H1 (cell line): ENCODE results near the gene RSPH6A. TPM values are rescaled to one million over a fixed set of nuclear protein-coding genes. Genes with fewer than 3 reads are reported as not detected.

Source experiments
- CTCF ChIA-PET: fragments of 300-600 bp; sonication (Branson Sonifier 250); formaldehyde crosslinking; loops from one replicate; lab custom pipeline; 2021; ENCODE audit not compliant: partially characterized antibody; lab: Charles Lee
- POLR2A ChIA-PET: fragments of 300-600 bp; sonication (Branson Sonifier 250); formaldehyde crosslinking; loops from one replicate; lab custom pipeline; 2021; ENCODE audit warnings: inconsistent platforms; ENCODE audit not compliant: partially characterized antibody; lab: Charles Lee
- DNase-seq, 2 experiments: peaks; one replicate each; pipeline versions ENCODE4 v3.0.0 to v3.0.0-alpha.2; 2010 to 2022; ENCODE audit warnings: low spot score in 2 of 2, low read depth in 1 of 2, mixed read lengths in 1 of 2
- FAIRE-seq: peaks from 2 replicates; lab custom pipeline; 2011; peaks lifted over from hg19 to GRCh38; lab: Jason Lieb, UNC
- H2AFZ ChIP-seq: 2 replicates; pipeline ENCODE4 v1.8.1; 2012; ENCODE audit warnings: low read length, inconsistent platforms
- H2AK5ac ChIP-seq: 2 replicates; pipeline ENCODE4 v1.6.1; 2013; ENCODE audit warnings: low read depth, low read length
- H2BK120ac ChIP-seq: replicated peaks from 2 replicates; pipeline ENCODE3; 2013; ENCODE audit warnings: low read depth, low read length, inconsistent platforms
- H2BK12ac ChIP-seq: 2 replicates; pipeline ENCODE4 v1.6.1; 2013; ENCODE audit warnings: low read depth, low read length
- H2BK15ac ChIP-seq: 2 replicates; pipeline ENCODE4 v1.6.1; 2013; ENCODE audit warnings: low read length
- H2BK20ac ChIP-seq: 2 replicates; pipeline ENCODE4 v1.6.1; 2013; ENCODE audit warnings: low read length
- H2BK5ac ChIP-seq: 2 replicates; pipeline ENCODE4 v1.6.1; 2013; ENCODE audit warnings: low read depth, low read length
- H3K14ac ChIP-seq: 2 replicates; pipeline ENCODE4 v1.6.1; 2013; ENCODE audit warnings: inconsistent platforms; ENCODE audit not compliant: insufficient read length
- H3K18ac ChIP-seq: 2 replicates; pipeline ENCODE4 v1.6.1; 2013; ENCODE audit warnings: low read length; ENCODE audit errors: extremely low read depth
- H3K23ac ChIP-seq: 2 replicates; pipeline ENCODE4 v1.6.1; 2013; ENCODE audit warnings: inconsistent platforms; ENCODE audit not compliant: insufficient read length
- H3K23me2 ChIP-seq: 2 replicates; pipeline ENCODE4 v1.6.1; 2013; ENCODE audit warnings: low read depth, low read length
- H3K27ac ChIP-seq: 2 replicates; pipeline ENCODE4 v1.6.1; 2011; ENCODE audit warnings: low read depth, low read length, inconsistent platforms
- H3K27me3 ChIP-seq, 4 experiments: replicated peaks in 1 of 4; 1 replicate in 1 of 4; 2 replicates in 3 of 4; pipeline versions ENCODE4 v1.6.1 to v1.8.1; 2011 to 2013; ENCODE audit warnings: low read length in 3 of 4, mild to moderate bottlenecking in 3 of 4, inconsistent platforms in 2 of 4, mixed read lengths in 2 of 4, moderate library complexity in 1 of 4; ENCODE audit not compliant: control insufficient read depth in 3 of 4, insufficient read depth in 3 of 4; ENCODE audit errors: extremely low read depth in 1 of 4
- H3K36me3 ChIP-seq, 4 experiments: 2 replicates each; pipeline versions ENCODE4 v1.6.1 to v1.8.1; 2011 to 2013; ENCODE audit warnings: mild to moderate bottlenecking in 4 of 4, low read length in 3 of 4, moderate library complexity in 2 of 4, control low read depth in 1 of 4, inconsistent platforms in 1 of 4; ENCODE audit not compliant: insufficient read depth in 4 of 4, control insufficient read depth in 2 of 4
- H3K4ac ChIP-seq: replicated peaks from 2 replicates; pipeline ENCODE3; 2013; ENCODE audit warnings: low read length, low read depth, mixed read lengths, inconsistent platforms; ENCODE audit not compliant: insufficient read length
- H3K4me1 ChIP-seq, 4 experiments: replicated peaks in 1 of 4; 1 replicate in 1 of 4; 2 replicates in 3 of 4; pipeline versions ENCODE4 v1.6.1 to v1.8.1; 2011 to 2013; ENCODE audit warnings: low read length in 3 of 4, inconsistent platforms in 2 of 4, mixed read lengths in 1 of 4; ENCODE audit not compliant: insufficient read depth in 4 of 4, control insufficient read depth in 3 of 4
- H3K4me2 ChIP-seq, 2 experiments: 2 replicates each; pipeline versions ENCODE4 v1.6.1 to v1.8.1; 2011 to 2013; ENCODE audit warnings: low read depth in 2 of 2, low read length in 2 of 2, control low read depth in 1 of 2, inconsistent platforms in 1 of 2, mild to moderate bottlenecking in 1 of 2; ENCODE audit not compliant: insufficient read depth in 1 of 2
- H3K4me3 ChIP-seq, 4 experiments: fragments of 200-600, 300-600 bp in 1 of 4; sonication (generic), shearing (Covaris generic), sonication (Bioruptor Twin) in 1 of 4; 2 replicates each; pipeline versions ENCODE4 v1.5.1 to v1.8.1; 2011 to 2016; ENCODE audit warnings: low read length in 4 of 4, low read depth in 3 of 4, control low read depth in 2 of 4, inconsistent platforms in 2 of 4, mild to moderate bottlenecking in 2 of 4, mixed read lengths in 1 of 4, moderate library complexity in 1 of 4; ENCODE audit not compliant: insufficient read depth in 2 of 4; ENCODE audit errors: extremely low read depth in 1 of 4
- H3K56ac ChIP-seq: replicated peaks from 2 replicates; pipeline ENCODE3; 2013; ENCODE audit warnings: low read depth, mild to moderate bottlenecking, mixed read lengths, low read length, inconsistent platforms; ENCODE audit not compliant: insufficient read length
- H3K79me1 ChIP-seq: 2 replicates; pipeline ENCODE4 v1.6.1; 2013; ENCODE audit warnings: low read depth, low read length, control low read depth
- H3K79me2 ChIP-seq, 2 experiments: 2 replicates each; pipeline versions ENCODE4 v1.6.1 to v1.8.1; 2012 to 2013; ENCODE audit warnings: low read length in 2 of 2, mild to moderate bottlenecking in 2 of 2, inconsistent platforms in 1 of 2; ENCODE audit not compliant: insufficient read depth in 2 of 2, control insufficient read depth in 1 of 2
- H3K9ac ChIP-seq, 4 experiments: replicated peaks in 1 of 4; 1 replicate in 1 of 4; 2 replicates in 3 of 4; pipeline versions ENCODE4 v1.6.1 to v1.8.1; 2011 to 2013; ENCODE audit warnings: low read depth in 3 of 4, low read length in 3 of 4, control low read depth in 2 of 4, mild to moderate bottlenecking in 2 of 4, moderate library complexity in 2 of 4, inconsistent platforms in 1 of 4; ENCODE audit errors: extremely low read depth in 1 of 4
- H3K9me3 ChIP-seq, 2 experiments: 2 replicates each; pipeline versions ENCODE4 v1.6.1 to v1.8.1; 2012 to 2013; ENCODE audit warnings: mild to moderate bottlenecking in 2 of 2, moderate library complexity in 2 of 2, control low read depth in 1 of 2, inconsistent platforms in 1 of 2, low read depth in 1 of 2, low read length in 1 of 2, mixed read lengths in 1 of 2; ENCODE audit not compliant: insufficient read depth in 2 of 2
- H4K20me1 ChIP-seq, 2 experiments: replicated peaks in 1 of 2; 2 replicates each; pipeline versions ENCODE3 to v1.8.1; 2011 to 2013; ENCODE audit warnings: inconsistent platforms in 2 of 2, low read length in 2 of 2, mild to moderate bottlenecking in 1 of 2; ENCODE audit not compliant: insufficient read depth in 2 of 2, control insufficient read depth in 1 of 2
- H4K5ac ChIP-seq: 2 replicates; pipeline ENCODE4 v1.6.1; 2013; ENCODE audit warnings: low read length, low read depth, mixed read lengths, inconsistent platforms; ENCODE audit not compliant: insufficient read length
- H4K8ac ChIP-seq: 2 replicates; pipeline ENCODE4 v1.8.0; 2013; ENCODE audit warnings: mild to moderate bottlenecking, moderate library complexity, low read length, inconsistent platforms; ENCODE audit not compliant: insufficient read depth; ENCODE audit errors: extremely low read depth
- H4K91ac ChIP-seq: replicated peaks from 2 replicates; pipeline ENCODE3; 2013; ENCODE audit warnings: low read length, mixed read lengths, inconsistent platforms; ENCODE audit not compliant: insufficient read length
- SRF ChIP-seq: IDR thresholded peaks from 2 replicates; pipeline ENCODE4 v1.6.1; 2011; ENCODE audit warnings: mild to moderate bottlenecking, low read depth, low read length, moderate library complexity
- TEAD4 ChIP-seq: IDR thresholded peaks from 2 replicates; pipeline ENCODE4 v1.6.1; 2012; ENCODE audit warnings: low read depth, low read length, inconsistent platforms, mixed read lengths
- WGBS, 2 experiments: shearing (Covaris generic) in 1 of 2; methylation state at CpG; one replicate each; pipeline versions ENCODE4 v1.1.6 to v1.1.7; 2013 to 2015; ENCODE audit warnings: low lambda C conversion rate in 2 of 2, mixed read lengths in 2 of 2, inconsistent platforms in 1 of 2, low coverage in 1 of 2, missing lambda C conversion rate in 1 of 2; ENCODE audit not compliant: insufficient replicate concordance in 2 of 2, insufficient coverage in 1 of 2, insufficient read length in 1 of 2; ENCODE audit errors: extremely low coverage in 1 of 2, missing lambda C conversion rate in 1 of 2; 5-methylcytosine and 5-hydroxymethylcytosine counted together
- polyA plus RNA-seq, 7 experiments: library from polyadenylated mRNA; depleted of rRNA in 3 of 7; stranded (reverse) in 5 of 7; unstranded in 2 of 7; fragments of >200 nt in 5 of 7; fragments of 200-250 nt in 2 of 7; gene quantifications; 1 replicate in 5 of 7; 2 replicates in 1 of 7; 4 replicates in 1 of 7; pipeline versions ENCODE4 v1.2.1 to v1.2.3, GENCODE V29; 2011 to 2013; ENCODE audit warnings: missing spikeins in 2 of 7, mixed read lengths in 2 of 7
- total RNA-seq: library from RNA; stranded (reverse); fragmentation: NEBNext Ultra II Directional; extraction: Animal tissue kit (Norgen Biotek cat#: 25700); gene quantifications from 2 replicates; pipeline ENCODE4 v1.2.1, GENCODE V29; 2021

RSPH6A gene
- total and polyA plus RNA-seq, 2 of the 8 experiments (the other 6 are each of a cell fraction or from before 2014, with no cell fraction given) = 0.05 to 0.19 TPM

DNA sequence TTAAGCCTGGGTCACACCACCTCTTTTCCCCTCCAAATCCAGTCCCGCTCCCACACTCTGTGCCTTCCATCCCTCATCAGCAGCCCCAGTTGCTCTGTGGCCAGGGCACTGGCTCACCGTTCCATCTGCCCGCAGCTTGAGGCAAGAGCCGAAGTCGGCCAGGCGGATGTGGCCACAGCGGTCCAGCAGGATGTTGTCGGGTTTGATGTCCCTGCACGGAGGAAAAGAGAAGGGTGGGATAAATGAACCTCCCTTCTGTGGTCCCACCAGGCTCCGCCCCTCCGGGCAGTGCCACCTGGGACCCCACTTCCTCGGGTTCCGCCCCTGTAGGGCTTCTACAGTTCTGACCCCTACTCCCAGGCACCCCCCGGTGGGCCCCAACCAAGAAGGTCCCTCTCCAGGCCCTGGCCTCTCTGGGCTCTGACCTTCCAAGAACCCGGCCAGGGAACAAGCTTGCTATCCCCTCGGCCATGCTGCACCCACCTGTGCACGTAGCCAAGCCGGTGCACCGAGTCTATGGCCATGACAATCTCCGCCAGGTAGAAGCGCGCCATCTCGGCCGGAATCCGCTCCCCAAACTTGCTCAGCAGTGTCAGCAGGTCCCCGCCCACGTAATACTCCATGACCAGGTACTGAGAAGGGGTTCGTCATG, 37.0 kb downstream of the RSPH6A start:
- no peak overlapping the region for H2AFZ ChIP-seq
- CTCF ChIA-PET = interaction anchor here (1.7 kb wide), 1 partner anchor 37 kb away, joined by 5 read pairs; the partner anchor contains the start of gene RSPH6A
- H2BK20ac ChIP-seq = no peak overlapping the region
- no peak overlapping the region; the same call in 1 of the 2 replicates for H4K8ac ChIP-seq
- no peak overlapping the region for H2BK120ac ChIP-seq
- H3K14ac ChIP-seq = no peak overlapping the region
- no peak overlapping the region for H3K9ac ChIP-seq
- no peak overlapping the region for H4K5ac ChIP-seq
- H3K18ac ChIP-seq = no peak overlapping the region
- no peak for DNase-seq
- H3K79me1 ChIP-seq = no peaks in the 10 kb centered on the region
- no peak overlapping the region for H2AK5ac ChIP-seq
- peaks cover 3 to 26% (median 15%) of the 10 kb centered on the region in 4 experiments for H3K4me1 ChIP-seq
- no peak overlapping the region for H3K56ac ChIP-seq
- peaks cover 0 to 6% (median 0%) of the 10 kb centered on the region in 4 experiments; a peak in 1 of 7 replicates for H3K27me3 ChIP-seq
- H3K23ac ChIP-seq = no peak overlapping the region
- no peak for FAIRE-seq
- no peaks in the 10 kb centered on the region for H3K9me3 ChIP-seq
- no peak overlapping the region for H3K27ac ChIP-seq
- no peak overlapping the region for H2BK15ac ChIP-seq
- peaks cover 4 to 15% of the 10 kb centered on the region in 2 experiments for H4K20me1 ChIP-seq
- no peak overlapping the region for H2BK12ac ChIP-seq
- POLR2A ChIA-PET = interaction anchor here (0.7 to 9.5 kb wide), 3 partner anchors 7 to 61 kb away, joined by 3 to 133 read pairs (median 5); partner anchors contain the start of gene SIX5
- H3K36me3 ChIP-seq = peaks cover 3 to 10% (median 7%) of the 10 kb centered on the region in 4 experiments; a peak in 5 of 8 replicates
- H3K4ac ChIP-seq = no peak overlapping the region
- no peaks in the 10 kb centered on the region for H3K79me2 ChIP-seq
- WGBS, 2 experiments = 93% methylated on average over 28 of the region's 28 CpGs; no CpG with 5 or more reads in 1 of the 2 experiments
- H3K4me3 ChIP-seq = no peak overlapping the region
- no peak overlapping the region; a peak in 1 of 4 replicates for H3K4me2 ChIP-seq
- H3K23me2 ChIP-seq = peaks cover 4% of the 10 kb centered on the region; the same call in 1 of the 2 replicates
- no peak overlapping the region for H4K91ac ChIP-seq
- no peak overlapping the region for H2BK5ac ChIP-seq
- TF ChIP-seq SRF = no peak
- TF ChIP-seq TEAD4 = no peak
